GM20431 (cell line): ENCODE data around the gene GPR161.
"Not testable (repeated sequence)": the region's sequence is repeated elsewhere in the genome, so short reads cannot be mapped to it uniquely, and the experiment has no call there.

Source experiments
- in situ Hi-C: fragments of 300-500 bp; cut with MseI, MboI; formaldehyde crosslinking; loops from one replicate; pipeline ENCODE4 v1.15.0; 2020; ENCODE audit warnings: low sequenced_read_pairs; ENCODE audit not compliant: unreplicated experiment

The GPR161 gene

DNA sequence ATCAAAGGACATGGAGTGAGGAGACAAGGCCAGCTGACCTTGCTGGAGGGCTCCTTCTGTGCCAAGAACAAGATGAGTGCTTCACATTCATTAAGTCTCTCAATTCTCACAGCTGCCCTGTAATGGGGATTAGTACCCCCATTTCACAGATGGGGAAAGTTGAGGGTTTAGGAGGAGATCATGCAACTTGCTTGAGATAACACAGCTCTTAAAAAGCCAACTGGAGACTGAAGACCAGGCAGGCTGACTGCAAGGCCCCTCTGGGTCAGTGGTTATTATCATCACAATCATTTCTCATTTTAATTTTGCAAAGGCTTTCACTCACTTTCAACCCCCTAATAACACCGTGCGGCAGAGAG is 46.8 kb downstream of the GPR161 start:
- in situ Hi-C loops: no loop called here

DNA sequence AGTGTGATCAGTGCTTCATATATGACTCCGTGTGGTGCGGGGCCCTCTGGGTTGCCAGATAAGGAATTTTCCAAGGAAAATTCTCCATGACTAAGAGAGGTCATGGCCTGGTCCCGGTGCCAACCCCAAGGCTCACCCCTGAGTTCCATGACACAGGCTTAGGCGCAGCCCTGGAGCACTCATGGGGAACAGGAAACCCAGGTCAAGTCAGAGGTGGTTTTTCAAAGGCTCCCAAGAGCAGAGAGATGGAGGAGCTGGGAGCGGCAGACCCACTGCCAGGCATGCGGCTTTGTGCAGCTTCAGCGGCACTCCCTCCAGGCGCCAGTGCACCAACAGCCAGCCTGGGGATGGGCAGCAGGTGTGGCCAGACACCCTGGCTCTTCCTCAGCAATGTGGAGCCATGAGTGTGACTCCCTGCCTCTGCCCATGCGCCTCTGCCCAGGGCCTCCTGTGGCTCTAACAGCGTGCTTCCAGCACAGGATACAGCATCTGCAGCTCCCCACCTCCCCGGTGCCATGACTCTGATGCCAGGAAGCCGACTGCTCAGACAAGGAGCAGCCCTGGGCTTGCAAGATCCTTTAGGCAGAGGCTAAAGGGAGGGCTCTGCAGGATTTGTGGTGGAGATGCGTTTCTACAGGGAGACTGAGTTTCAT is 47.3 kb downstream of the GPR161 start:
- in situ Hi-C loops: no loop called here

DNA sequence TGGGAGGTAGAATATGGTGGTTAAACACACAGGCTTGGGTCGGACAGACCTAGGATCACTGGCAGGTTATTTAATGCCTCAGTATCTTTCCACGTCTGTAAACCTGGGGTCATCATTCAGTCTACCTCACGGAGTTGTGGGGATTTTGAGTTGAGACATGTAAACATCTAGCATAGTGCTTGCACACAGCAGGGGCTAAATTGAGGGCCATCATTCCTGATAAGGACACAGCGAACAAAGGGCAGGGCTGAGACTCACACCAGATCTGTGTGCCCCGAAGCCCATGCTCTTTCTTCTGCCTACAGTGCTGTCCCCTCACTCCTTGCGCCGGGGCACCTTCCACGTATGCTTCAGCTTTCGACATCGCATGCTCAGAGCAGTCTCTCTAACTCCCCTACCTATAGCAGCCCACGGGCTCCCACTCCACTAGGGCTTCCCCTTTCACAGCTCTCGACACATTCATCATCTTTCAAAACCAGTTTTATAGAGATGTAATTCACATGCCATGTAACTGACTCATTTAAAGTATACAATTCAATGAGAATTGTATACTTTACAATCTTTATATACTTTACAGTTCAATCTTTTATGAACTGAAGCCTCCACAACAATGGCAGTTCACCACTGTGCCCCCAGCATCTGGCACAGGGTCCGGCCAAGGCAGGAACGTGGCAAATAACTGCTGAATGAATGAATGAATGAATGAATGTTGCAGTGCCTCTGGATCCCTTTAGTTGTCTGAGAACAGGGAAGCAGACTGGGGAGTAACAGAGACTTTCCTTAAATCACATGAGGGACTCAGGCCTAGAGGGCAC is 48.0 kb downstream of the GPR161 start:
- in situ Hi-C loops: no loop called here

DNA sequence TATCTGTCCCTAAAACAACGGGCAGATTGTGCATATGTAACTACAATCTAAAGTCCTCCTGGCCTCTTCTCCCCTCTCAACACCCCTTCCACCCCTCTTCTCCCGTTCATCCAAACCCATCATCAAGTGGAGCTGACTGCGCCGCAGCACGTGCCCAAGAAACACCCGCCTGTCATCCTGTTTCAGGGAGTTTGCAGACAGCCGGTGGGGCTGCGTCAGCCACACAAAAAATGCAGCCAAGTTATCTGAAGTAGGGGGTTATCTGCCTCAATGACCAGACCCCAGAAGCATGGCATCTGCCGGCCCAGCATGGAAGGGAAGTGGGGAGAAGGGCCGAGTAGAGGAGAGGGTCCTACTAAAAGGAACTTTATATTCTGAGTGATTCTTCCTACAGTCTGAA is 49.0 kb downstream of the GPR161 start:
- in situ Hi-C loops: no loop called here

DNA sequence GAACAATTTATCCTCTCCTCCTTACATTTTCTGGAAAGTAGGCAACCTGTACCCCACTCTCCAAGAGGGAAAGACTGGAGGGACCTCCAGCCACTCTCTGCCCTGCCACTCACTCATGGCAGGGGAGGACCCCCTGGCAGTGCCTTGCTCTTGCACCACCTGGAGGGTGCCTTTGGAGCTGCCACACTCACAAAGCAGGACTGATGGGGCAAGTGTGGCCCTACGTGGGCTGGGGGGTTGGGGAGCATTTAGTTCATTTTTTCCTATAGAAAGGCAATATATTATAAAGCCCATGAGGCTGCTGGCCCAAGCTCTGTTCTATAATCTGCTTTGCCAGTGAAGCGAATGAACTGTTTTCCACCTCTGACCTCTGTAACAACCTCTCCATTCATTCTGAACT is 50.3 kb downstream of the GPR161 start:
- in situ Hi-C loops: no loop called here

DNA sequence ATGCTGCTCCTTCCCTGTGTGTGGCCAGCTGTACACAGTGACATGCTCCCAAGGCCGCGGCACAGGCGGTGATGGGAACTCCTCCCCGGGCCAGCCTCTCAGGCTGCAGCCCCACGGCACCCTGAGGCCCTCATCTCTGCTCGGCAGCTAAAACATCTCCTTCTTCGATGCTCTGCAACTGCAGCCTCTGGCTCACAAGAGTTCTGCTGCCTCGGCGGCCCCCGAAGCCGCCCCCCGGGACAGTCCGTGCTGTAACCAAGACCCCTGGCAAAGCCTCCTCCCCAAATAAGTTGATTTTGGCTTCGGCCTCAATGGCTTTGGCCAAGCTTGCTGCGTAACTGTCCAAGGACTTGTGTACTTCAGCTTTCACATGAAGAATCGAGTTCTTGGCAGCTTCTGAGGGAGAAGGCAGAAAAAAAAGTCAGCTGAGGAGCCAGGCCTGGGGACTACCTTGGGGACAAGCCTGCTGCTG is 51.3 kb downstream of the GPR161 start:
- in situ Hi-C loops: no loop called here

DNA sequence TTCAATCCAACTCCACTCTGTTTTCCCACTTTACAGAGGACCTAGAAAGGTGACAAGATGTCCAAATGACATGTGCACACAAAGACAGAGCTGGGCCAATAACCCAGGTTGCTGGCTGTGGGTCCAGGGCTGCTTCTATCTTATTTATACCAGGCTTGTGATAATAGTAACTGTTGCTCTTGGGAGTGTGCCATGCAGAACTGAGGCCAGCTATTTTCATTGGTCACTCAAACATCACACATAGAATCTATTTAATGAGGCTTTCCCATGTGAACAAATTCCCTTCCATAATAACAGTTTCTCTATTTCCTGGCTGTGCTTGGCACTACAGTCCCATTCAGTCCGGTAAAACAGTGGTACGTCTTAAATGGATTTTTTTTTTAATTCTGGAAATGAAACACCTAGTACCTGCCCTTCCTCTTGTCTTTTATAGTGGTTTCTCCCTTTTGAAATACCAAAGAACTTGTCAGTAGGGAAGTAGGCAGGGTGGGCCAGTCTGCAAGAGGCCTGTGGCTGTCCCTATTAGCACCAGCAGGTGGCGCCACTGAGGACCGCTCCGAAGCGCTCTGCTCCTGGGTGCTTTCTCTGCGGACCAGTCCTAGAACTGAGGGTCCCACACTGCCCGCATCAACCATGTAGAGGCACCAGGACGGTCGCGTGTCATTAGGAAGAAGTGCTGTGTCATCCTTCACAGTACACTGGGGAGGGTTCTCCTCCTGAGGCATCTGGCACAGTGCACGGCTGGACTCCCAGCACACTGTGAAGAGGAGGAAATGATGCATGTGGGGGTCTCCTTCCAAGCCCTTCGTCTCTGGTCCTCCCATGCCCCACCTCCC is 52.1 kb downstream of the GPR161 start:
- in situ Hi-C loops: no loop called here

DNA sequence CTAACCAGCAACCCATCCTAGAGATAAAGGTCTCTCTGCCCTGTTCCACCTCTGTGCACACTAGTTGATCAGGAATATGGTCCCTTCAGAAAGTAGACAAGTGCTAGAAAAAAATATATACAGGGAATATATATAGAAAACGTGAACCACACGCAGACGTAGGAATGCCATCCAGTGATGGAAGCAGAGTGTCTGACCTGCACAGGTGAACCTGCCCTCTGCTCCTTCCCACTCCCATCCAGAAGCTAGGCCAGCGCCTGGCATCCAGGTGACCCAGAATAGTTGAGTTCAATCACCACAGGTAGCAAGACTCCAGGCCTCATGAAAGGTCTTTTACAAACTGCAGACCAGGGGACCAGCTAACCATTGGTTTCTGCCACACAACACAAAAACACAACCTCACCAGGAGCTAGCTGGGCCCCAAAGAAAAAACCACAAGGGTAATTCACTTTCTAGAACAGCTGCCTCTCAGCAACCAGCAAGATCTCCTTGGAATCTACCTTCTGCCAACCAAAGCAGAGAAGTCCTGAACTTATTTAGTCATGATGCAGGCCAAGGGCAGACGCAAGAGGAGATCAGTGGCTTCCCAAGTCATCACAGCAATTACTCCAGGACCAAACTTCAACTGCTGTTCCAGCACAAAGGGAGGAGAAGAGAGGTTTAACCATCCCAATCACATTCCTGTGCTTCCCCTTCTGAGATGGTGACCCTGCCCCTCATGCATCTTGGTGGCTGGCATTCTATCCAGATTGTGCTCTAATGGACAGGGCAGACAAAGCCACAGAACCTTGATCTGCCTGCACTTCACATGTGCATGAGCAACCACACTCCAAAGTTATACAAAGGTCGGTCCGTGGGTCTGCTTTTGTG is 53.0 kb downstream of the GPR161 start:
- in situ Hi-C loops: no loop called here

DNA sequence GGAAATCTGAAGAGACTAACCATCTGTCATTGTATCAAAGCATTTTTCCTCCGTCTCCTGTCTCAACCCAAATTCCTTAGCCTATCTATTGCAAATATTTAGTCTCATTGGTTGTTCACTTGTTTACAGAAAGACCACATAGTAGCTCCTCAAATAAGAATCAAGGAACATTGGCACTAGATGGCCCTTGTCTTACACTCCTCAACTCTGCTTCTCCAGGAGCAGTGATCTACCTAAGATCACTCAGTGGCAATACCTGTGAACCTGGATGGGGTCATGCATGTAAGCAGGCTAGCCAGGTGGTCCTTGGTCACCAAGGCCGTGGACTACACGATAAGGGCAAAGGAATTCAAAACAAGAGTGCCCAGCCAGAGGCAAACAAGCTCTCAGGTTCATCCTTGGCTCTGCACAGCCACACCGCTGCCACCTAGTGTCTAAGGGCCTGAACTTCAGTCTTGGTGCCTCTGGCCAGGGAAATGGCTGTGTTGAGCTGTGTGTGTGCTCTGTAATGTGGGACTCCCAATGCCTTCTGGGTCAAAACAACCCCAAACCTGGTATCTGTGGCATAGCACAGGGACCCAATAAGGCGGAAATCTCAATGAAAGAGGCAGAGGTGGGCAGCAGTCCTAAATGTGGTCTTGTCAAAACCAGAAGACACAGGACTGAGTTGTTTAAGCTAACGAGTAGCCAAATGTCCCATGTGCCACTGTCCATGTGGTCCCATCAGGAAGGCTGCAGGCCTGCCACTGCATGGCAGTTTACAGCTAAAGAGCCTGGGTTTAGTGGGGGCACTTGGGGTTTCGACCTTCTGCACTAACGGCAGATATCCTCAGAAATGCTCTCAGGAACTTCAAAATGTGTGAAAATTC is 54.5 kb downstream of the GPR161 start:
- in situ Hi-C loops: no loop called here

DNA sequence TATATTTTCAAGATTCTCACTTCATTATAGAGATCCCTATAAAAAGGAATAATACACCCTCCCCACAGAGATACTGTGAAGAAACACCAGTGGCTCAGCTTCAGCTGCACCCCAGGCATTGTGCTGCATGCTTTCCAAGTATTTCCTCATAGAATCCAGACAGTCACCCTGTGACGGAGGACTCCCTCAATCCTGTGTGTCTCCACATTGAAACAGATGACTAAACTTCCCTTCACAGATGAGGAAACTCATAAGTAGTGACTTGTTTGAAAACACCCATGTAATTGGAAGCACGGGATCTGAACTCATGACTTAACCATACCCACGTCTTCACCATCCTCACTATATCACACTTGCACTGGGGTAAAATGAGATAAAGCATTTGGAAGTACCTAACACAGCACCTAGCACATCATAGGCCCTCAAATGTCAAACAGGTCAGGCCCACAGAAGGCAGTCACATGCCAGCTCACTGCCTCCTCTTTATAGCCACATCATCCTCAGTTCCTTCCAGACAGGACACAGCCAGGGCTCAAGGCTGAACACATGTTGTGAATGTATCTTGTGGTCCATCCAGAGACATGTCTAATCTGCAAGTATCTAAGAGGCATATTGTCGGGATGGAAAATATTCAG is 55.2 kb downstream of the GPR161 start:
- in situ Hi-C loops: no loop called here

DNA sequence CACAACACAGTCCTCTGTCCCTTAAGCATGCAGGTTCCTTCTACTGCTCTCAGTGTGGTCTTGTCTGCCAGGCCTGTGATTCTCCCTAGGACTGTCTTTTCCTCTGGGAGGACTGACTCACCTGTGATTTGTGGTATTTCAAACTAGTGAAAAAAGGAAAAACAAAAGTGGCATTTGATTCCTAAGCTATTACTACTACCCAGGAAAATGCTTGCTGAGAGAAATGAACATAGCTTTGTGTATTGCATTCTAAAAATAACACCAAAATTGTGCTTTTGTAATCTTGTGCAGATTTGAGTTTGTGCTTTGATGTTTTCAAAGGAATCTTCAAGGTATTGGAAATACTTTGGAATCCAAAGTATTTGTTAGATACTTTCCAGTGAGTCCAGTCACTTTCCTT is 57.0 kb downstream of the GPR161 start:
- in situ Hi-C loops: no loop called here

DNA sequence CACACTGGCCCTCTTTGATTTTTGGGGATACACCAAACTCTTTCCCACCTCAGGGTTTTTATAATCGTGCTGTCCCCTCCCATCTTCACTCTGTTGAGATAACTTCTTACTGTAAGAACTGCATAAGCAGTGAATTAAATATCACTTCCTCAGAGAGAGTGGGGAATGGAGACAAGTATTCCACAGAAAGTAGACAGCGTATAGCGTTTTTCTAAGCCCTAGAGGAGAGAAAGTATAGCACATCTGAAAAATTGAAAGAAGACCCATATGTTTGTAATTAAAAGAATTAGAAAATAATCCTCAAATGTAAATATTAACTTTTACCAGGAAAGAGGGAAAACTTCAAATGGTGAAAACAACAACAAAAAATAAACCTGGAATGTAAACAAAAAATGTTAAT is 67.3 kb downstream of the GPR161 start:
- in situ Hi-C loops: no loop called here

DNA sequence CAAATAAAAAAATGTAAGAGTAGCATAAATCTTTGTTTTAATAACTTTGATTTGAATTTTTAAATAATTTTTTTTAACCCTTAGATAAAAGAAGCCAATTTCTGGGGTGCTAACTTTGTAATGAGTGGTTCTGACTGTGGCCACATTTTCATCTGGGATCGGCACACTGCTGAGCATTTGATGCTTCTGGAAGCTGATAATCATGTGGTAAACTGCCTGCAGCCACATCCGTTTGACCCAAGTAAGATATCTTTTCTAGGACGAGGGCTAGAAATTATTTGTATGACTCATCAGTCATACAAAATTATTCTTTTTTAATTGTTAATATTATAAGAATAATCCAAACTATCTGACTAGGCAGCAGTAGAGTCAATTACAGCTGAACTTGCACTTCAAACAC is 71.2 kb downstream of the GPR161 start:
- in situ Hi-C loops: no loop called here

DNA sequence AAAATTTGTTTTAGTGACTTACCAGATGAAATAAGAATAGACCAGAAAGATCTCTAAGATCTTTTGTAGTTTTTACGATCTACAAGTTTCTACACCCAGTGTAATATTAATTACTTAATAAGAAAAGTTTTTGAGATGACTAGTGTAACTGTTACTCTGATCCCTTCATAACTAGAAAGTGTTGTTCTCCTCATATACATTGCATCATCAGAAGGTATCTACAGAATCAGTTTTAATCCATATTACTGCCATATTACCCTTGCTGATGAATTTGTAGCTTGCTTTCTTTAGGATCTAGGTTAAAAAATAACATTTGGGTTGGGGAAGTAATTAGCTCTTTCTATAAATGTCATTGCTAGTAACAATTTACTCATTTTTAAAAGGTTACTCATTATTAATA is 72.5 kb downstream of the GPR161 start:
- in situ Hi-C loops: no loop called here

DNA sequence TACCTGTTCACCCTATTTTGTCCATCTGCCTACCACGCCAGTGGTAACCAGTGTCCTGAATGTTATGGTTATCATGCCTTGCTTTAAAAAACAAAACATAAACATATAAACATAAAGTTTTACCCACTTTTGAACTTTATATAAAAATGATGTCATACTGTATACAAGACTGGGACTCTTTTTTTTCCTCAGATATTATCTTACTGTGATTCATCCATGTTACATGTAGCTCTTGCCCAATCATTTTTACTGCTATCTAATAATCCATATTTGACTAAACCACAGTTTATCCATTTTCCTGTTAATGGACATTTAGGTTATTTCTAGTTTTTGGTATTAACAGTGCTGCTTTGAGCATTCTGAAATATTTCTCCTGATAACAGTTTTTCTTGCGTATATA is 78.8 kb downstream of the GPR161 start:
- in situ Hi-C loops: no loop called here

DNA sequence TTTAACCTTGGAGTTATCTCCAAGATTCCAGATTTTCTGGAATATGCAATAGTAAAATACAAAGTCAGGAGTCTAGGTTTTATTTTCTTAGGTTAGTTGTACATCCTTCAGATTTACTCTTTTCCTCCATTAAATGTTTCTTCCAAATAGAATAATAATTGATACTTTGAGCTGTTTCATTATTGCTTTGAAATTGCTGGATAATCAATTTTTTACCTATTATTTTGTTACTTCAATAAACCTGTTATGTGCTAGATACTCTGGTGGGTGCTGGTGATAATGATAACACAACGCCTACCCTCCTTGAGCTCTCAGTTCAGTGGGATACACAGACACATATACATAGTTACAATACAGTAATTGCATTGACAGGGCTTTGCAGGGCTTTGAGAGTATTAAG is 79.4 kb downstream of the GPR161 start:
- in situ Hi-C loops: no loop called here

DNA sequence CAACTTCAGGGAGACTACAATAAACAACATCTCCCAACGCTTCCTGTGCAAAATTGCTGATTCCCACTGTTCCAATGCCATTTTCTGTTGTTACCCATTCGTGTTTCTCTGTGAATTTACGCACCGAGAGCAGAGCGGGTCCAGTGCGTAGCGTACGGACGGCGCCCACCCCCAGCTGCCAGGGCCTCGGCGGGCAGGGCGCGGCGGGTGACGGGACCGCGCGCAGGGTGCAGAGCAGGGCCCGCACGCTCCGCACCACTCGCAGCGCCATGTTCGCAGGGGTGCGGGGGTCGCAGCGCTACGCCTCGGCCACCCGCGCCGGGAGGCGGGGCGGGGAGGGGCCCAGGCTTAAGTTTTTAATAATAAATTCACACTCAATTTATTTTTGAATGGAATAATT is 80.6 kb downstream of the GPR161 start:
- in situ Hi-C loops: not testable (repeated sequence)

DNA sequence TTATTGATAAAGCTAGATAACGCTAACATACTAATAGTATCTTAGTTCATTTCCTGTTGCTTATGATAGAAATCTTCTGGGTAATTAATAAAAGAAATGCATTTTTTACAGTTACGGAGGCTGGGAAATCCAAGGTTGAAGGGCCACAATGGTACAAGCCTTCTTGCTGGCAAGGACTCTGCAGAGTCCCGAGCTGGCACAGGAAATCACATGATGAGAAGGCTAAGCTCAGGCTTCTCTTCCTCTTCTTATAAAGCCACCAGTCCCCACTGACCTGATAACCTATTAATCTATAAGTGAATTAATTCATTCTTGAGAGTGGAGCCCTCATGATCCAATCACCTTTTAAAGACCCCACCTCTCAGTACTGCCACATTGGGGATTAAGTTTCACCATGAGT is 82.6 kb downstream of the GPR161 start:
- in situ Hi-C loops: no loop called here

DNA sequence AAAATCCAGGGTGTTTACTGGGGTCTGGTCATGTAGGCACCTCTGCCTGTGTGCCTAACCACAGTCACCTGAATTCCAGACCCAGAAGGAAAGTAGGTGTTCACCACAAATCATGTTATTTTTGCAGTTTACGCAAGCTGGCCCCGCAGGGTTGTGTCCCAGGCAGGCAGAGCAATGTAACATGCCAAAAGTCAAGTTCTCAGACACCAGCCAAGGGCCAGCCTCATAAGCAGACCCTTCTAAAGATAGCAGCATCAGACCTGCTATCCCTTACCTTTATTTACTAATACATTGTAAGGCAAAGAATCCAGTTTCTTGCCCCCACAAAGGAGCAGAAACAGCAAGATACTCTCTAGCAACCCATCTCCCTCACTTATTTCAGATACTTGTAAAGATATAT is 83.0 kb downstream of the GPR161 start:
- in situ Hi-C loops: no loop called here
